ENCODE data around the gene M1AP. TPM values are rescaled to one million over a fixed set of nuclear protein-coding genes. Genes with fewer than 3 reads are reported as not detected.

The M1AP gene
- total RNA-seq, 1 donor from 2014 or later = not detected

DNA sequence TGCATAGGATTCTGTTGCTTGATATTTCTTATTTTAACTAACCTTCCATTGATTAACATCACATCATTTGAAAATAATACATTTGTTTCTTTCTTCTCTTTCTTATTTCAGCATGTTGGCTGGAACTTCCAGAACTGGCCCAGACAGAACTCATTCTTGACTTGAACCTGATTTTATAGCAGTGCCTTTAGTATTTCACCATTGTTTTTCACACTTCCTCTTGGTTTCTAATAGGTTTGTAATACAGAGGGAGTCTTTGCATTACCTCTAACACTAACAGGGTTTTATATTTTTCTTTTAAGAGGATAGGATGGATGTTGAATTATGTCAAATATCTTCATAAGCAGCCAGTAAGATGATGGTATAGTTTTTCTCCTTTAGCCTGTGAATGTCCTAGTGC, 45.1 kb upstream of the M1AP start:
- Histone ChIP-seq H3K36me3 (no peaks in the 10 kb centered on the region), H3K9me3 (replicated peaks) (no peaks in the 10 kb centered on the region), H3K4me3 (no peak overlapping the region), H3K27ac (replicated peaks) (no peak overlapping the region), H3K27me3 (ENCODE audit: low read depth) (peaks cover 5% of the 10 kb centered on the region), H3K4me1 (no peaks in the 10 kb centered on the region)
- DNase-seq = no peak
- intact Hi-C loops (cut with micrococcal nuclease) = no loop called here
- TF ChIP-seq, protein P1, sequence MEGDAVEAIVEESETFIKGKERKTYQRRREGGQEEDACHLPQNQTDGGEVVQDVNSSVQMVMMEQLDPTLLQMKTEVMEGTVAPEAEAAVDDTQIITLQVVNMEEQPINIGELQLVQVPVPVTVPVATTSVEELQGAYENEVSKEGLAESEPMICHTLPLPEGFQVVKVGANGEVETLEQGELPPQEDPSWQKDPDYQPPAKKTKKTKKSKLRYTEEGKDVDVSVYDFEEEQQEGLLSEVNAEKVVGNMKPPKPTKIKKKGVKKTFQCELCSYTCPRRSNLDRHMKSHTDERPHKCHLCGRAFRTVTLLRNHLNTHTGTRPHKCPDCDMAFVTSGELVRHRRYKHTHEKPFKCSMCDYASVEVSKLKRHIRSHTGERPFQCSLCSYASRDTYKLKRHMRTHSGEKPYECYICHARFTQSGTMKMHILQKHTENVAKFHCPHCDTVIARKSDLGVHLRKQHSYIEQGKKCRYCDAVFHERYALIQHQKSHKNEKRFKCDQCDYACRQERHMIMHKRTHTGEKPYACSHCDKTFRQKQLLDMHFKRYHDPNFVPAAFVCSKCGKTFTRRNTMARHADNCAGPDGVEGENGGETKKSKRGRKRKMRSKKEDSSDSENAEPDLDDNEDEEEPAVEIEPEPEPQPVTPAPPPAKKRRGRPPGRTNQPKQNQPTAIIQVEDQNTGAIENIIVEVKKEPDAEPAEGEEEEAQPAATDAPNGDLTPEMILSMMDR (IDR thresholded peaks at IDR 0.05; ENCODE audit: borderline replicate concordance) = no peak

DNA sequence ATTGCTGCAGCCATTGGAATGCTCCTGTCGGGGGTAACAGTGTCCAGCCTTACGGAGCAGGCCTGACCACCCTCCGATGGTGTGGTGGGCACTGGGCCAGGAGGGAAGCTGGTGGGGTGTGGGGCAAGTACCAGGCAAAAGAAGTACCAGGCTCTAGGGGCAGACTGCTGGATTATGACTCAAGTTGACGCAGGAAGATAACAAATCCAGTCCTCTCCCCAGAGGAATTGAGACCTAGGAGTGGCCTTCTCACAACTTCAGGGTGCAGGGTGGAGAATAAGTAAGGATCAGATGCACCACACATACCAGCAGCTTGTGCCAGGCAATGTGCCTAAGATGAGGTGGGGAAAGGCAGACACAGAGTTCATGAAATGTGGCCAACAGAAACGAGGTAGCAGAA, 43.8 kb upstream of the M1AP start:
- intact Hi-C loops (cut with micrococcal nuclease) = no loop called here
- no peaks in the 10 kb centered on the region for H3K9me3 ChIP-seq (replicated peaks)
- no peak for DNase-seq
- H3K4me3 ChIP-seq = no peak overlapping the region
- TF ChIP-seq, protein P1 (IDR thresholded peaks at IDR 0.05; ENCODE audit: borderline replicate concordance) = no peak
- peaks cover 5% of the 10 kb centered on the region for H3K27me3 ChIP-seq (ENCODE audit: low read depth)
- no peak overlapping the region for H3K27ac ChIP-seq (replicated peaks)
- H3K36me3 ChIP-seq = no peaks in the 10 kb centered on the region
- H3K4me1 ChIP-seq = no peaks in the 10 kb centered on the region

DNA sequence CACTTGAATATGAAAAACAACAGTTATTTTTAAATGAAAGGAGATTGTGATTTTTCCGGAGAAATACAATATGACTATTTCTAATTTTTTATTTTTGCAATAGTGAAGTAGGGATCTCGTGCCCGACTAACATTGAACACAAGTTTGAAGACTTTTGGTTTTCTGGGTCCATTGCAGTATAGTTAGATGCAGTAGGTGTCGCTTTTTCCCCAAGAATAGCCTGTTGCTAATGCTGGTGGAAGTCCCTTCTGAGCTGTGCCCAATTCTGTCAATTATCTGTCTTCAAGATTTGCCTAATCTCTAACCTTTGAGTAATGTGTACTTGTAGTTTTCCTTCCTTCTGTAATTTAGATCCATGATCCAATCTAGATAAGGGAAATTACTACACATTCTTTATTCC, 42.4 kb upstream of the M1AP start:
- intact Hi-C loops (cut with micrococcal nuclease) = no loop called here

DNA sequence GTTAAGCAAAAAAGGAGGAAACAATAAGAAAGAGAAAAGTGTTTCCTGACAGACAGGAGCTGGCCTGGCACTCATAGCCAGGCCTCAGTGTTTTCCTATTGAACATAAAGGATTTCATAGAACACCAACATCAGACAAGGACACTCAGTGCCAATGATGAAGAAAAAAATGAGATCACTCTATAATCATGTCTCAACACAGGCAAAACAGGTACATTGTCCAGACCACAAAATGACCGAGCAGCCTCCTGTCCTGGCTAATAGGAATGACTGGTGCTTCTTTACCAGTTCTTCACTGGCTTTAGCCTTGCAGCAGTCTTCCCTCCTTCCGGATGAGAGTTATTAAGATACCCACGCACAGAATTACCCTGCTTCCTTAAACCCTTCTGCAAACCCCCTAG, 41.5 kb upstream of the M1AP start:
- Histone ChIP-seq H3K36me3 (no peaks in the 10 kb centered on the region), H3K27ac (replicated peaks) (no peak overlapping the region), H3K4me3 (no peak overlapping the region), H3K27me3 (ENCODE audit: low read depth) (peaks cover 5% of the 10 kb centered on the region), H3K4me1 (no peaks in the 10 kb centered on the region), H3K9me3 (replicated peaks) (no peaks in the 10 kb centered on the region)
- intact Hi-C loops (cut with micrococcal nuclease) = no loop called here
- TF ChIP-seq, protein P1 (IDR thresholded peaks at IDR 0.05; ENCODE audit: borderline replicate concordance) = no peak
- DNase-seq = no peak

More for the DNA sequence above, 42.4 kb upstream of the M1AP start:
- no peak for DNase-seq
- Histone ChIP-seq H3K27ac (replicated peaks) (no peak overlapping the region), H3K4me1 (no peaks in the 10 kb centered on the region), H3K36me3 (no peaks in the 10 kb centered on the region), H3K9me3 (replicated peaks) (no peaks in the 10 kb centered on the region), H3K27me3 (ENCODE audit: low read depth) (peaks cover 5% of the 10 kb centered on the region), H3K4me3 (no peak overlapping the region)
- TF ChIP-seq, protein P1 (IDR thresholded peaks at IDR 0.05; ENCODE audit: borderline replicate concordance) = peak; percentile 78

DNA sequence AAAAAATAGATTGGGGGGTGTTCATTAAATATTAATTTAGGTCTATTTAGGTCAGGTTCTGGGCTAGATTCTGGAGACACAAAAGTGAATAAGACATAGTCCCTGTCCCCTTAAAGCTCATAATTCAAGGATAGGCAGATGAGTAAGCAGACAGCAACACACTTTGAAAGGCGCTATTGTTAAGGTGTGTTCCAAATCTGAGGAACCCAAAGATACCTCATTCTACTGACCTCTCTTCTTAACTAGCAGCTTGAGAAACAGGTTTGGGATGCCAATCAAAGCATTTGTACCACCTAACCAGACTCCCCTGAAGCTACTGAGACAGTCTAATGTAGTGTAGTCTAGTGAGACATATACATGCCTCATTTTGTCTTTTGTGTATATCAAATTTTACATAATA, 40.8 kb upstream of the M1AP start:
- TF ChIP-seq, protein P1 (IDR thresholded peaks at IDR 0.05; ENCODE audit: borderline replicate concordance) = no peak
- Histone ChIP-seq H3K4me3 (no peak overlapping the region), H3K4me1 (no peaks in the 10 kb centered on the region), H3K9me3 (replicated peaks) (no peaks in the 10 kb centered on the region), H3K27ac (replicated peaks) (no peak overlapping the region), H3K36me3 (no peaks in the 10 kb centered on the region), H3K27me3 (ENCODE audit: low read depth) (peaks cover 5% of the 10 kb centered on the region)
- DNase-seq = no peak
- intact Hi-C loops (cut with micrococcal nuclease) = no loop called here

DNA sequence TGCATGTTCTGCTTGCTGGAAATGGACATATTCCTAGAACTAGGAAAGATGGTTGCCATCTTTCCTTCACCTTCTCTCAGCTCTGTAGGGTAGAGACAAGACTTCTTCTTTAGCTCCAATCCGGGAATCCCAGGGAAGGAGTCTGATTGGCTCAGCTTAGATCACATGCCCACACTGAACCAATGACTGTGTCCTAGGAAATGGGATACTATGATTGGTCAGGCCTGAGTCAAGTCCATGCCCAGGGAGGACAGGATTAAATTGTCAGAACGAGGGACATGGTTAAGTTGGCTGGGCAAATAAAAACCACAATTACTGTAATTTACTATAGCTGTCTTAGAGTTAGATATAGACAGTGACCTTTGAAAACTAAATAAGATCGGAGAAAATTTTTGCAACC, 37.3 kb upstream of the M1AP start:
- DNase-seq = no peak
- no peak overlapping the region for H3K27ac ChIP-seq (replicated peaks)
- intact Hi-C loops (cut with micrococcal nuclease) = no loop called here
- H3K27me3 ChIP-seq (ENCODE audit: low read depth) = peaks cover 5% of the 10 kb centered on the region
- no peaks in the 10 kb centered on the region for H3K9me3 ChIP-seq (replicated peaks)
- TF ChIP-seq, protein P1 (IDR thresholded peaks at IDR 0.05; ENCODE audit: borderline replicate concordance) = no peak
- no peaks in the 10 kb centered on the region for H3K36me3 ChIP-seq
- no peaks in the 10 kb centered on the region for H3K4me1 ChIP-seq
- H3K4me3 ChIP-seq = no peak overlapping the region
